IMR-90 (cell line): Measurements from ENCODE around the gene HACD2. TPM values are rescaled to one million over a fixed set of nuclear protein-coding genes. Genes with fewer than 3 reads are reported as not detected.

Experiments used
- ATAC-seq: fragments of 200-7000 bp; cut with Tn5 transposase; 2 replicates; pipeline ENCODE4 v1.9.1; 2020; ENCODE audit warnings: low read depth, mild to moderate bottlenecking, moderate library complexity
- BruUV-seq: library from RNA; stranded (reverse); fragments of 400-500 nt; replicated peaks from 2 replicates; lab custom pipeline; 2021; lab: Mats Ljungman, UMichigan
- CTCF ChIA-PET: fragments of 300-600 bp; formaldehyde crosslinking; extraction: SDS; loops from one replicate; lab custom pipeline; 2021; ENCODE audit warnings: antibody characterized with exemption; lab: Yijun Ruan, JAX
- POLR2A ChIA-PET: fragments of 300-600 bp; sonication (Branson Sonifier 250); formaldehyde crosslinking; loops from one replicate; lab custom pipeline; 2022; ENCODE audit warnings: antibody characterized with exemption; ENCODE audit not compliant: unreplicated experiment; lab: Charles Lee
- DNase-seq: peaks from one replicate; pipeline ENCODE4 v3.0.0; 2013
- H2AFZ ChIP-seq: replicated peaks from 2 replicates; pipeline ENCODE3; 2013; ENCODE audit warnings: low read length, mild to moderate bottlenecking; ENCODE audit not compliant: poor library complexity
- H2AK5ac ChIP-seq: 2 replicates; pipeline ENCODE4 v1.6.1; 2013; ENCODE audit warnings: low read depth, low read length, inconsistent platforms
- H2AK9ac ChIP-seq: replicated peaks from 2 replicates; pipeline ENCODE3; 2013; ENCODE audit warnings: mild to moderate bottlenecking, low read depth, low read length, moderate library complexity; ENCODE audit not compliant: poor library complexity
- H2BK120ac ChIP-seq: 2 replicates; pipeline ENCODE4 v1.6.1; 2013; ENCODE audit warnings: low read depth, low read length, inconsistent platforms
- H2BK15ac ChIP-seq: 3 replicates; pipeline ENCODE4 v1.6.1; 2013; ENCODE audit warnings: low read depth, low read length, inconsistent platforms
- H2BK20ac ChIP-seq: 2 replicates; pipeline ENCODE4 v1.6.1; 2013; ENCODE audit warnings: low read depth, mild to moderate bottlenecking, inconsistent platforms, low read length, moderate library complexity
- H2BK5ac ChIP-seq: 2 replicates; pipeline ENCODE4 v1.6.1; 2013; ENCODE audit warnings: mild to moderate bottlenecking, low read depth, low read length, inconsistent platforms; ENCODE audit not compliant: poor library complexity, severe bottlenecking
- H3K14ac ChIP-seq: replicated peaks from 2 replicates; pipeline ENCODE4 v1.6.1; 2013; ENCODE audit warnings: low read depth, low read length, inconsistent platforms
- H3K18ac ChIP-seq: 2 replicates; pipeline ENCODE4 v1.6.1; 2013; ENCODE audit warnings: low read depth, low read length, control low read depth
- H3K23ac ChIP-seq: 2 replicates; pipeline ENCODE4 v1.6.1; 2013; ENCODE audit warnings: low read depth, low read length, inconsistent platforms
- H3K27ac ChIP-seq: 2 replicates; pipeline ENCODE4 v1.5.1; 2013; ENCODE audit warnings: mild to moderate bottlenecking, control low read depth, low read length; ENCODE audit not compliant: insufficient read depth
- H3K27me3 ChIP-seq: 2 replicates; pipeline ENCODE4 v1.6.1; 2013; ENCODE audit warnings: low read length; ENCODE audit not compliant: control insufficient read depth, insufficient read depth
- H3K36me3 ChIP-seq: 2 replicates; pipeline ENCODE4 v1.6.1; 2013; ENCODE audit warnings: low read length, mixed read lengths; ENCODE audit not compliant: control insufficient read depth, insufficient read depth
- H3K4ac ChIP-seq: 2 replicates; pipeline ENCODE4 v1.6.1; 2013; ENCODE audit warnings: low read depth, low read length, inconsistent platforms
- H3K4me1 ChIP-seq: 2 replicates; pipeline ENCODE4 v1.6.1; 2013; ENCODE audit warnings: low read length, mixed read lengths; ENCODE audit not compliant: control insufficient read depth, insufficient read depth
- H3K4me2 ChIP-seq: 2 replicates; pipeline ENCODE4 v1.6.1; 2013; ENCODE audit warnings: low read depth, mild to moderate bottlenecking, control low read depth, low read length, moderate library complexity
- H3K4me3 ChIP-seq: 2 replicates; pipeline ENCODE4 v1.5.1; 2013; ENCODE audit warnings: low read depth, mild to moderate bottlenecking, control low read depth, low read length, moderate library complexity; ENCODE audit not compliant: insufficient read depth
- H3K56ac ChIP-seq: 2 replicates; pipeline ENCODE4 v1.6.1; 2013; ENCODE audit warnings: low read length, inconsistent platforms; ENCODE audit not compliant: insufficient read depth; ENCODE audit errors: extremely low read depth
- H3K79me1 ChIP-seq, 2 experiments: 2 replicates each; pipeline ENCODE4 v1.6.1; 2013; ENCODE audit warnings: low read length in 2 of 2, inconsistent platforms in 1 of 2, low read depth in 1 of 2
- H3K9ac ChIP-seq: 2 replicates; pipeline ENCODE4 v1.6.1; 2013; ENCODE audit warnings: low read depth, low read length, control low read depth
- H3K9me1 ChIP-seq: 2 replicates; pipeline ENCODE4 v1.6.1; 2013; ENCODE audit warnings: low read length, inconsistent platforms; ENCODE audit not compliant: insufficient read depth
- H3K9me3 ChIP-seq: 2 replicates; pipeline ENCODE4 v1.6.1; 2013; ENCODE audit warnings: low read length; ENCODE audit not compliant: control insufficient read depth, insufficient read depth
- H4K20me1 ChIP-seq: 2 replicates; pipeline ENCODE4 v1.6.1; 2013; ENCODE audit warnings: low read length, inconsistent platforms; ENCODE audit not compliant: insufficient read depth
- H4K5ac ChIP-seq: 2 replicates; pipeline ENCODE4 v1.6.1; 2013; ENCODE audit warnings: mild to moderate bottlenecking, low read depth, low read length, control low read depth
- H4K8ac ChIP-seq, 2 experiments: 2 replicates each; pipeline ENCODE4 v1.6.1; 2013; ENCODE audit warnings: low read depth in 2 of 2, low read length in 2 of 2, control low read depth in 1 of 2, inconsistent platforms in 1 of 2
- H4K91ac ChIP-seq: 2 replicates; pipeline ENCODE4 v1.6.1; 2013; ENCODE audit warnings: low read depth, low read length, inconsistent platforms; ENCODE audit not compliant: insufficient read depth
- MAZ ChIP-seq: IDR thresholded peaks from 2 replicates; pipeline ENCODE4 v1.6.1; 2012; ENCODE audit warnings: low read depth, mild to moderate bottlenecking, low read length, improper control_type of control experiment, moderate library complexity, borderline replicate concordance
- RCOR1 ChIP-seq: IDR thresholded peaks from 2 replicates; pipeline ENCODE4 v1.6.1; 2012; ENCODE audit warnings: mild to moderate bottlenecking, low read length, improper control_type of control experiment; ENCODE audit not compliant: insufficient replicate concordance
- dilution Hi-C: fragments of 300-500 bp; cut with HindIII; formaldehyde crosslinking; loops from one replicate; pipeline ENCODE4 v1.14.3; 2018; ENCODE audit warnings: low sequenced_read_pairs; ENCODE audit not compliant: unreplicated experiment
- in situ Hi-C: fragments of 300-500 bp; cut with MboI; formaldehyde crosslinking; loops from 3 replicates; pipeline ENCODE4 v1.14.3; 2019; ENCODE audit warnings: low sequenced_read_pairs, inconsistent platforms, mixed read lengths
- intact Hi-C: fragments of 100-400 bp; cut with micrococcal nuclease; formaldehyde crosslinking; loops from 2 replicates; pipeline ENCODE4 v1.10.0; 2022
- polyA plus RNA-seq, 3 experiments: library from polyadenylated mRNA; depleted of rRNA; stranded (reverse); fragments of >200 nt; gene quantifications; 2 replicates each; pipeline ENCODE4 v1.2.3, GENCODE V29; 2012; ENCODE audit warnings: low replicate concordance in 1 of 3
- total RNA-seq: library from RNA; depleted of rRNA; stranded (reverse); fragments of >200 nt; gene quantifications from 2 replicates; pipeline ENCODE4 v1.2.3, GENCODE V29; 2012

HACD2 gene
- total and polyA plus RNA-seq, 2 of the 4 experiments (the other 2 are of a cell fraction): 21.5 to 22.6 TPM

- TF ChIP-seq MAZ (no peak), RCOR1 (no peak)
- no peak overlapping the region; the same call in 1 of the 2 replicates for H3K18ac ChIP-seq
- dilution Hi-C loops (no loop called here), in situ Hi-C loops (no loop called here), intact Hi-C loops (no loop called here)
- ATAC-seq: no peak
- no peak overlapping the region for H2BK120ac ChIP-seq
- no peaks in the 10 kb centered on the region for H3K27me3 ChIP-seq
- no peak overlapping the region for H3K4ac ChIP-seq
- no peak overlapping the region for H3K4me2 ChIP-seq
- H3K9me3 ChIP-seq: no peaks in the 10 kb centered on the region
- POLR2A ChIA-PET: no interaction called here
- H3K79me1 ChIP-seq: peaks cover 7 to 50% of the 10 kb centered on the region in 2 experiments; a peak in 3 of 4 replicates
- peaks cover 9% of the 10 kb centered on the region for H3K9me1 ChIP-seq
- H2BK15ac ChIP-seq: no peak overlapping the region
- no peak overlapping the region for H3K14ac ChIP-seq
- no peak overlapping the region for H2AFZ ChIP-seq
- no peak overlapping the region for H3K4me3 ChIP-seq
- H2AK9ac ChIP-seq: no peak overlapping the region
- no peak overlapping the region for H4K8ac ChIP-seq
- H4K91ac ChIP-seq: no peak overlapping the region
- H3K27ac ChIP-seq: no peak overlapping the region
- BruUV-seq: no TSS peak
- H4K20me1 ChIP-seq: peaks cover 7% of the 10 kb centered on the region; the same call in 1 of the 2 replicates
- H3K23ac ChIP-seq: peak overlapping the region; percentile 46; the same call in 1 of the 2 replicates
- peaks cover 9% of the 10 kb centered on the region for H3K36me3 ChIP-seq
- CTCF ChIA-PET: no interaction called here
- no peak overlapping the region for H3K56ac ChIP-seq
- H2BK5ac ChIP-seq: peak overlapping the region; percentile 17
- no peak overlapping the region for H2BK20ac ChIP-seq
- no peak overlapping the region for H3K9ac ChIP-seq
- H2AK5ac ChIP-seq: no peak overlapping the region
- H4K5ac ChIP-seq: no peak overlapping the region
- peaks cover 20% of the 10 kb centered on the region for H3K4me1 ChIP-seq
- DNase-seq: no peak
These were observed 21.7 kb upstream of the HACD2 start for GRCh38 chr3:123606527-123606926.
